Gastrocnemius medialis (tissue), 4 donors: ENCODE measurements around the gene CDK18. TPM values are rescaled to one million over a fixed set of nuclear protein-coding genes. Genes with fewer than 3 reads are reported as not detected.
"Not testable (repeated sequence)": the region's sequence is repeated elsewhere in the genome, so short reads cannot be mapped to it uniquely, and the experiment has no call there.

Experiments
- ATAC-seq, 2 donors: fragments of 150-250 bp; one replicate each; pipeline ENCODE4 v1.9.1; 2016
- DNase-seq, 2 donors: peaks; one replicate each; pipeline ENCODE4 v3.0.0-alpha.2; 2019
- H3K27ac ChIP-seq, 4 donors: fragments of 200-600 bp; sonication (generic); 1 replicate in 1 of 4; 2 replicates in 3 of 4; pipeline ENCODE4 v1.5.1; 2016 to 2018; ENCODE audit warnings: mild to moderate bottlenecking in 2 of 4, moderate library complexity in 1 of 4
- H3K27me3 ChIP-seq, 3 donors: fragments of 200-600 bp; sonication (generic) in 2 of 3; 1 replicate in 1 of 3; 2 replicates in 2 of 3; pipeline versions ENCODE4 v1.5.1 to v1.6.0; 2016 to 2019; ENCODE audit warnings: mild to moderate bottlenecking in 1 of 3, moderate library complexity in 1 of 3
- H3K36me3 ChIP-seq, 2 donors: fragments of 200-600 bp; sonication (generic) in 1 of 2; one replicate each; pipeline ENCODE4 v1.5.1; 2017 to 2018
- H3K4me1 ChIP-seq, 2 donors: fragments of 200-600 bp; sonication (generic) in 1 of 2; one replicate each; pipeline ENCODE4 v1.5.1; 2016 to 2017; ENCODE audit warnings: mild to moderate bottlenecking in 2 of 2
- H3K4me3 ChIP-seq, 4 donors: fragments of 200-600 bp; sonication (generic) in 3 of 4; 1 replicate in 1 of 4; 2 replicates in 3 of 4; pipeline ENCODE4 v1.5.1; 2016 to 2019; ENCODE audit warnings: mild to moderate bottlenecking in 2 of 4
- H3K9me3 ChIP-seq, 3 donors: fragments of 200-600 bp; sonication (generic) in 2 of 3; 1 replicate in 1 of 3; 2 replicates in 2 of 3; pipeline ENCODE4 v1.5.1; 2016 to 2019
- CTCF ChIP-seq, 5 experiments: fragments of 450-650 bp in 3 of 5; fragments of 200-600 bp in 2 of 5; sonication (generic) in 2 of 5; IDR thresholded peaks in 4 of 5; conservative IDR thresholded peaks in 1 of 5; 1 replicate in 4 of 5; 2 replicates in 1 of 5; pipeline ENCODE4 v1.5.1; 2016 to 2019; ENCODE audit warnings: antibody characterized with exemption in 5 of 5, mild to moderate bottlenecking in 3 of 5, moderate library complexity in 3 of 5
- POLR2A ChIP-seq, 2 donors: fragments of 450-650 bp; IDR thresholded peaks; one replicate each; pipeline ENCODE4 v1.6.1; 2017; ENCODE audit warnings: antibody characterized with exemption in 2 of 2, mild to moderate bottlenecking in 2 of 2, moderate library complexity in 2 of 2
- in situ Hi-C, 4 donors: fragments of 200-750 bp; cut with MboI; loops; one replicate each; pipeline versions ENCODE4 v1.15.0 to v1.8.0; 2017; ENCODE audit warnings: low sequenced_read_pairs in 4 of 4
- intact Hi-C: fragments of 100-400 bp; cut with DNase I; formaldehyde crosslinking; loops from one replicate; pipeline ENCODE4 v1.15.1; 2023; ENCODE audit warnings: low total_unique reads
- total RNA-seq, 4 donors: library from RNA; depleted of rRNA; stranded (reverse); fragments of >200 nt; gene quantifications; one replicate each; pipeline versions ENCODE4 v1.1.0 to v1.2.3, GENCODE V29; 2016

The CDK18 gene
- total RNA-seq, 4 donors from 2014 or later: 1.2 to 4.6 (median 1.5) TPM

DNA sequence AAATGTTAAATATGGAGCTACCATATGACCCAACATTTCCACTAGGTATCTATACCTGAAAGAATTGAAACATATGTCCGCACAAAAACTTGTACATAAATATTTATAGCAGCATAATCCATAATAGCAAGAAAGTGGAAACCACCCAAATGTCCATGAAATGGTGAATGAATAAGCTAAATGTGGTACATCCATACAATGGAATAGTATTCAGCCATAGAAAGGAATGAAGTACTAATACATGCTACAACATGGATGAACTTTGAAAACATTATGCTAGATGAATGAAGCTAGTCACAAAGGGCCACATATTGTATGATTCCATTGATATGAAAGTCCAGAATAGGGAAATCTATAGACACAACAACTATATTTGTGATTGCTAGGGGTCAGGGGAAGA lies 28.6 kb upstream of the CDK18 start:
- Histone ChIP-seq H3K27me3 (peaks cover 22 to 47% (median 25%) of the 10 kb centered on the region in 3 donors), H3K27ac (no peak overlapping the region), H3K36me3 (no peaks in the 10 kb centered on the region), H3K4me1 (no peaks in the 10 kb centered on the region), H3K9me3 (no peaks in the 10 kb centered on the region), H3K4me3 (no peak overlapping the region)
- DNase-seq (no peak), ATAC-seq (no peak)
- in situ Hi-C loops: no loop called here
- TF ChIP-seq CTCF (IDR thresholded peaks at IDR 0.05 in 4 of 5, conservative IDR thresholded peaks at IDR 0.05 in 1 of 5): no peak
- no peak for TF ChIP-seq POLR2A (IDR thresholded peaks at IDR 0.05)
- intact Hi-C loops: no loop called here

- intact Hi-C loops: no loop called here
- in situ Hi-C loops: no loop called here
- ATAC-seq (no peak), DNase-seq (no peak)
- no peak for TF ChIP-seq CTCF (IDR thresholded peaks at IDR 0.05 in 4 of 5, conservative IDR thresholded peaks at IDR 0.05 in 1 of 5)
- no peak for TF ChIP-seq POLR2A (IDR thresholded peaks at IDR 0.05)
- H3K9me3 ChIP-seq: no peaks in the 10 kb centered on the region
- no peak overlapping the region for H3K27ac ChIP-seq
- peaks cover 28 to 54% (median 31%) of the 10 kb centered on the region in 3 donors for H3K27me3 ChIP-seq
- H3K4me3 ChIP-seq: no peak overlapping the region
- H3K4me1 ChIP-seq: no peaks in the 10 kb centered on the region
- H3K36me3 ChIP-seq: no peaks in the 10 kb centered on the region
These were observed 27.8 kb upstream of the CDK18 start for GRCh38 chr1:205476648-205477047.

DNA sequence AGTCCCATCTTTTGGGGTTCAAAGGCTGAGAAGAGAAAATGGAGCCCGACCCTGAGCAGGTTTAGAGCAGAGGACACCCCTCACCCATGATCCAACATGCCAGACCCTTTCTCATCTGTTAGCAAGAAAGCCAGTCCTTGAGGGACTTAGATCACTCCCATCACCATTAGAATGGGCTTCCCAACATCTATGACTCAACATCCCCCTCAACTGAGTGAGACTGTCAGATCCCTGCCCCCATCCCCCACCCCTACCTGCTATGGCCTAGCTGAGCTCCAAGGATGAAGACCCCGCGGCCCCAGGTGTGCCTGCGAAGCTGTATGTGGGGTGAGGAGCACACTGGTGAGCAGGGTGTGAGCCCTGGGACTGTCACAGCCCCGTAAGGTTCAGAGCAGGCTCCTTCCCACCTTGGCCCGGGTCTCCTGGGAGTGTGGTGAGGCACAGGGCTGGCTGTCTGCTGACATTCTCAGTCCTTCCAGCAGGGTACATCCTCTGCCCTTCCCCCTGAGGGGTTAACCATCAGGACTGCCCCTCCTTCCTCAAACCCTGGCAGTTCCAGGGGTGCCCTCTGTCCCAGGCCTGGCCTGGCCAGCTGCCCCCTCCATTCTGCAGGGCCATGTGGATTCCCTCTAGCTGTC lies 27.2 kb upstream of the CDK18 start:
- Histone ChIP-seq H3K27me3 (peaks cover 34 to 57% (median 36%) of the 10 kb centered on the region in 3 donors), H3K36me3 (no peaks in the 10 kb centered on the region), H3K4me1 (no peaks in the 10 kb centered on the region), H3K9me3 (no peaks in the 10 kb centered on the region), H3K4me3 (no peak overlapping the region), H3K27ac (no peak overlapping the region)
- intact Hi-C loops (no loop called here), in situ Hi-C loops (no loop called here)
- no peak for DNase-seq
- no peak for ATAC-seq
- TF ChIP-seq CTCF (IDR thresholded peaks at IDR 0.05 in 4 of 5, conservative IDR thresholded peaks at IDR 0.05 in 1 of 5): no peak
- no peak for TF ChIP-seq POLR2A (IDR thresholded peaks at IDR 0.05)

GRCh38 chr1:205477759-205478247 lies 26.7 kb upstream of the CDK18 start:
- DNase-seq: no peak
- Histone ChIP-seq H3K36me3 (no peaks in the 10 kb centered on the region), H3K4me1 (no peaks in the 10 kb centered on the region), H3K9me3 (no peaks in the 10 kb centered on the region), H3K27ac (no peak overlapping the region), H3K4me3 (no peak overlapping the region), H3K27me3 (peaks cover 36 to 62% (median 41%) of the 10 kb centered on the region in 3 donors)
- TF ChIP-seq POLR2A (IDR thresholded peaks at IDR 0.05): no peak
- no peak for TF ChIP-seq CTCF (IDR thresholded peaks at IDR 0.05 in 4 of 5, conservative IDR thresholded peaks at IDR 0.05 in 1 of 5)
- in situ Hi-C loops: no loop called here
- intact Hi-C loops: no loop called here
- ATAC-seq: no peak

- H3K9me3 ChIP-seq, intact Hi-C loops, H3K27ac ChIP-seq, H3K4me3 ChIP-seq, H3K36me3 ChIP-seq, H3K4me1 ChIP-seq, DNase-seq, in situ Hi-C loops, ATAC-seq: not testable (repeated sequence)
- peaks cover 32 to 54% (median 46%) of the 10 kb centered on the region in 3 donors for H3K27me3 ChIP-seq
These were observed 25.5 kb upstream of the CDK18 start for GRCh38 chr1:205478985-205479384.
